Thyroid gland (tissue), 4 donors: ENCODE data around the gene CIB1.

ENCODE experiments used
- CTCF ChIP-seq, 6 experiments: fragments of 200-600 bp in 3 of 6; fragments of 450-650 bp in 3 of 6; sonication (generic) in 3 of 6; IDR thresholded peaks; one replicate each; pipeline ENCODE4 v1.5.1; 2016 to 2019; ENCODE audit warnings: antibody characterized with exemption in 6 of 6, mild to moderate bottlenecking in 2 of 6, inconsistent platforms in 1 of 6, moderate library complexity in 1 of 6
- POLR2A ChIP-seq, 2 donors: fragments of 450-650 bp; IDR thresholded peaks; one replicate each; pipeline ENCODE4 v1.6.1; 2017; ENCODE audit warnings: antibody characterized with exemption in 2 of 2, mild to moderate bottlenecking in 2 of 2, moderate library complexity in 1 of 2

- no peak for TF ChIP-seq CTCF (IDR thresholded peaks at IDR 0.05)
- no peak for TF ChIP-seq POLR2A (IDR thresholded peaks at IDR 0.05)
These were observed 23.1 kb downstream of the CIB1 start for GRCh38 chr15:90210593-90210992.
